ENCODE results near the gene BRD9.
"Not testable (repeated sequence)": the region's sequence is repeated elsewhere in the genome, so short reads cannot be mapped to it uniquely, and the experiment has no call there.

BRD9 gene
- long read RNA-seq, donor 1, partial matches to known transcripts: 13 of 17 reads
- long read RNA-seq, donor 1, other reads (novel, unspliced or antisense): 0 of 17 reads
- long read RNA-seq, donor 2, partial matches to known transcripts: 6 of 8 reads
- long read RNA-seq, donor 2, other reads (novel, unspliced or antisense): 0 of 8 reads
- long read RNA-seq, donor 3, partial matches to known transcripts: 5 of 6 reads
- long read RNA-seq, donor 3, other reads (novel, unspliced or antisense): 0 of 6 reads
- long read RNA-seq, donor 4, partial matches to known transcripts: 9 of 12 reads
- long read RNA-seq, donor 4, other reads (novel, unspliced or antisense): 0 of 12 reads
- long read RNA-seq, donor 5, partial matches to known transcripts: 6 of 18 reads
- long read RNA-seq, donor 5, other reads (novel, unspliced or antisense): 7 of 18 reads
- long read RNA-seq, donor 6, partial matches to known transcripts: 14 of 16 reads
- long read RNA-seq, donor 6, other reads (novel, unspliced or antisense): 0 of 16 reads
- long read RNA-seq, donor 7, partial matches to known transcripts: 27 of 29 reads
- long read RNA-seq, donor 7, other reads (novel, unspliced or antisense): 0 of 29 reads
- long read RNA-seq, donor 8, partial matches to known transcripts: 0 of 4 reads
- long read RNA-seq, donor 8, other reads (novel, unspliced or antisense): 0 of 4 reads

DNA sequence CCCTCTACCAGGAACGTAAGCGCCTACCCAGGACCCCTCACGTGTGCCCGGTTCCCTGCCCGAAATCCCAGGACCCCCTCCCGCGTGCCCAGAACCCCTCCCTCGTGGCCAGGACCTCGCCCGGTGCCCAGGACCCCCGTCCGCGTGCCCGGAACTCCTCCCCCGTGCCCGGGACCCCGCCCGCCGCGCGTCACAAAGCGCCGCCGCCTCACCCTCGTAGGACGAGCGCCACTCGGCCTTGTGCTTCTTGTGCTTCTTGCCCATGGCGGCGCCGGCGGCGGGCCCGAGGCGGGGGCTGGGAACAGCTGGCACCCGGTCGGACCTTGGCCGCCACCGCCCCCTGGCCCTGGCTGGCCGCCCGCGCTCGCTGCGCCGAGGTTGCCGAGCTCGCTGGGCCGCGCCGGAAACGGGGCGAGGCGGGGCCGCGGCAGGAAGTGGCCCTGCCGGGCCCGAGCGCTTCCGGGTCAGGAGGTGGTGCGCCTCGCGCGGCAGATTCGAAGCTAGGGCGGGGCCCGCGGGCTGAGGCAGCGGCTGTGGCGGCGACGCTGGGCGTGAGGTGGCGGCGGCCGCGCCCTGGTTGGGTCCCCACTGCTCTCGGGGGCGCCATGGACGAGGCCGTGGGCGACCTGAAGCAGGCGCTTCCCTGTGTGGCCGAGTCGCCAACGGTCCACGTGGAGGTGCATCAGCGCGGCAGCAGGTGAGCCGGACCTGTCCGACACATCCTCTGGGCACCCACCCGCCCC is at the start of gene BRD9, which contains the start of gene TRIP13:
TSS of gene BRD9 (minus strand) at position 408 of the 743 bp plus-strand sequence. CDS start at position 264, 144 bp downstream.
TSS of gene TRIP13 (plus strand) at position 491 of the 743 bp plus-strand sequence. CDS start at position 606, 115 bp downstream.
- DNase-seq: peak; percentile 83

DNA sequence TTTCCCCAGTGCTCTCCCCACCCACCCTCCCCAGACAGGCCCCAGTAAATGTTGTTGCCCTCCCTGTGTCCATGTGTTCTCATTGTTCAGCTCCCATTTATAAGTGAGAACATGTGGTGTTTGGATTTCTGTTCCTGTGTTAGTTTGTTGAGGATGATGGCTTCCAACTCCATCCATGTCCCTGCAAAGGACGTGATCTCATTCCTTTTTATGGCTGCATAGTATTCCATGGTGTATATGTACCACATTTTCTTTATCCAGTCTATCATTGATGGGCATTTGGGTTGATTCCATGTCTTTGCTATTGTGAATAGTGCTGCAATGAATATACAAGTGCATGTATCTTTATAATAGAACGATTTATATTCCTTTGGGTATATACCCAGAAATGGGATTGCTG is 48.1 kb upstream of the BRD9 start:
- not testable (repeated sequence) for DNase-seq

- DNase-seq: no peak
These were observed 46.8 kb upstream of the BRD9 start for GRCh38 chr5:939368-939767.

GRCh38 chr5:937151-937924 is 44.7 kb upstream of the BRD9 start:
- DNase-seq: no peak

GRCh38 chr5:936149-937144 is 43.8 kb upstream of the BRD9 start:
- DNase-seq: no peak

GRCh38 chr5:935510-936084 is 43.0 kb upstream of the BRD9 start:
- DNase-seq: no peak

- not testable (repeated sequence) for DNase-seq
These were observed 41.9 kb upstream of the BRD9 start for GRCh38 chr5:934381-934967.

GRCh38 chr5:933951-934350 is 41.4 kb upstream of the BRD9 start:
- not testable (repeated sequence) for DNase-seq

- no peak for DNase-seq
These were observed 40.8 kb upstream of the BRD9 start for GRCh38 chr5:933251-933861.

- no peak for DNase-seq
These were observed 40.1 kb upstream of the BRD9 start for GRCh38 chr5:932628-933250.

DNA sequence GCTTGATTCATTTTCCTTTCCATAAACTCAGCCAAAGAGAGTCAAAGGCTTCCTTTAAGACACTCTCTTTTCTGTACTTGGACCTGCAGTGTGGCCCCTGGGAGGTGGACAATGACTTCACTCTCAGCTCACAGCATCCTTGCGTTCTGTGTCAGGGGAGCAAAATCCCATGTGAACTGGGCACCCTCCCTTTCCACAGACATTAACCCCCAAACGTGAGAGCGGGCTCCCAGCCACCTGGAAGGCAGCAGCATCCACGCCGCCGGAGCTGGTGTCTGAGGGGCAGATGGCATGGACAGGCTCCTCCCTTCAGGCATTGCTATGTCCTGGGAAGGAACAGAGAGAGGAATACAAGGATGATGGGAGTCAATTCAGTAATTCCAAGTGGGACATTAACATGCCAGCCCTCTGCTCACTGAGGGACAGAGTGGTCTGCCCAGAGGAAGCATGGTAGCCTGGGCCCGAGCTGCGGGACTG is 39.6 kb upstream of the BRD9 start:
- DNase-seq: no peak

DNA sequence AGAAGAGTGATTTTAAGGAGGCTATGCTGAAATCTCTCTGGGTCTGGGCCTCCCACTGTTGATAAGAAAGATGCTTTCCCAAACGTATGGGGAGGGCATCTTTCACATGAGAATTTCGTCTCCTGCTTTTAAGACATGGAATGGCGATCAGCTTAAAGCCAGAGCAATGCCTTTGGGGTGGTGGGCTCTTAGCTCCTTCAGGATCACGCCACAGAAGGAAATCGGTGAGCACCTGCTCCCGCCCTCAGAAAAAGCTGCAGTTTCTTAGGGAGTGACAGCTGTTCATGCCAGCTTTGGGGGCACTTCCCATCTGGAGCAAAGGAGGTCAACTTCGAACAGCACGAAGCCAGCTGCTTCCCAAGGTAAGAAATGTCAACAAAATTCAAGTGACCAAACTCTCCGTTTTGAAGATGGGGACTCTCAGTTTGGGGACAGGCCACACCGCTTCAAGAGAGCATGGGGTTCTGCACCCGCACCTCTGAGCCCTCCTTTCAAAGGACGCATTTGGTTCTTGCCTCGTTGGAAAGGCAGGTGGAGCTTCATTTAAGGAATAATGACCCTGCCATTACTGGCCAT is 39.1 kb upstream of the BRD9 start:
- DNase-seq: no peak

- no peak for DNase-seq
These were observed 38.3 kb upstream of the BRD9 start for GRCh38 chr5:930866-931265.

DNA sequence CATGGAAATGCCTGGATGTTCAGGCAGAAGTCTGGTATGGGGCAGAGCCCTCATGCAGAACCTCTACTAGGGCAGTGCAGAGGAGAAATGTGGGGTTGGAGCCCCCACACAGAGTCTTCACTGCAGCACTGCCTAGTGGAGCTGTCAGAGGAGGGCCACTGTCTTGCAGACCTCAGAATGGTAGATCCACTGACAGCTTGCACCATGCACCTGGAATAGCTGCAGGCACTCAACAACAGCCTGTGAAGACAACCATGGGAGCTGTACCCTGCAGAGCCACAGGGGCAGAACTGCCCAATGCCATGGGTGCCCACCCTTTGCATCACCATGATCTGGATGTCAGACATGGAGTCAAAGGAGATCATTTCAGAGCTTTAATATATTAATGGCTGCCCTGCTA is 37.0 kb upstream of the BRD9 start:
- DNase-seq: no peak

GRCh38 chr5:929182-929581 is 36.6 kb upstream of the BRD9 start:
- not testable (repeated sequence) for DNase-seq

DNA sequence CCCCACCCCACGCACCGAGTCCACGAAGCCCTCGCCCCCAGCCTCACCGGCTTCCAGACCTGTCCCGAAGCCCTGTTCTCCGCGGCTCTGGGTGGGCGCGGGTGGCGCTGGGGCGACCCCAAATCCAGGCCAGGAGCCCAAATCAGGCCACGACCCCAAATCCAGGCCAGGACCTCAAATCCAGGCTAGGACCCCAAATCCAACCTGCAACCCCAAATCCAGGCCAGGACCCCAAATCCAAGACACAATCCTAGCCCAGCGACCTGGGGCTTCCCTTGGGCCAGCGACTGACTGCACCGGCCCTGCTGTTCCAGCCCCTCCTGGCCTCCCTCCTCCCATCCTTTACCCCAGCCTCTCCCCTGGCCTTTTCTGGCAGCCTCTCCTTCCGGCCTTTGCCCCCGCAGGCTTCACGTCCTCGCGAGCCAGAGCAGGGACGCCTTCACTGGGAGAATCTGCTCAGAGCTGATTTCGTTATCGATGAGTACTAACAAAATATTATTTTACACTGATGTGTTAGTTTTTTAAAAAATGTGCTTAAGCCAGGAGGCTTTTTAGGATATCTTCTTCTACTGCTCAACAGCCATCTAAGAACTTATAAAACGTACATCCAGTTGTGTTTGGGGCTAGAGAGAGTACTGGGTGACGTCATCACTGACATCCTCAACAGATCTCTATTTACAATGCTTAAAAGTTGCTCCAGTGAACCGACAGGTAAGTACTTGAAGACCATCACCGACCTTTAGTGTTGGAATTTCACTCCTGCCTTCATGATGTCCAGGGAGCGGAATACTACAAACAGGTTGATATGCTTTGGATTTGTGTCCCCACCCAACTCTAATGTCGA is 34.8 kb upstream of the BRD9 start:
- DNase-seq: no peak

GRCh38 chr5:926417-927171 is 34.0 kb upstream of the BRD9 start:
- DNase-seq: peak; percentile 76
